Ishikawa (cell line): ENCODE data around the gene PHLDA1.

ENCODE experiments used
- CEBPB ChIP-seq: IDR thresholded peaks from 2 replicates; pipeline ENCODE4 v1.6.1; 2012
- CREB1 ChIP-seq: IDR thresholded peaks from 2 replicates; pipeline ENCODE4 v1.6.1; 2012; ENCODE audit warnings: low read depth
- EGR1 ChIP-seq: IDR thresholded peaks from 2 replicates; pipeline ENCODE4 v1.6.1; 2012
- EP300 ChIP-seq: IDR thresholded peaks from 2 replicates; pipeline ENCODE4 v1.6.1; 2012; ENCODE audit warnings: borderline replicate concordance
- FOXM1 ChIP-seq: IDR thresholded peaks from 2 replicates; pipeline ENCODE4 v1.6.1; 2012; ENCODE audit warnings: low read depth, borderline replicate concordance
- MAX ChIP-seq: IDR thresholded peaks from 2 replicates; pipeline ENCODE4 v1.6.1; 2012
- NFIC ChIP-seq: IDR thresholded peaks from 2 replicates; pipeline ENCODE4 v1.6.1; 2012
- RAD21 ChIP-seq: IDR thresholded peaks from 2 replicates; pipeline ENCODE4 v1.6.1; 2012; ENCODE audit warnings: low read depth
- REST ChIP-seq: IDR thresholded peaks from 2 replicates; pipeline ENCODE4 v1.6.1; 2012; ENCODE audit warnings: low read depth, mild to moderate bottlenecking
- TAF1 ChIP-seq: IDR thresholded peaks from 2 replicates; pipeline ENCODE4 v1.6.1; 2012; ENCODE audit warnings: low read depth, mild to moderate bottlenecking
- TCF12 ChIP-seq: IDR thresholded peaks from 2 replicates; pipeline ENCODE4 v1.6.1; 2012; ENCODE audit warnings: low read depth
- TEAD4 ChIP-seq: IDR thresholded peaks from 2 replicates; pipeline ENCODE4 v1.6.1; 2012
- USF1 ChIP-seq: IDR thresholded peaks from 2 replicates; pipeline ENCODE4 v1.6.1; 2012
- YY1 ChIP-seq: IDR thresholded peaks from 2 replicates; pipeline ENCODE4 v1.6.1; 2012; ENCODE audit warnings: low read depth
- ZBTB7A ChIP-seq: IDR thresholded peaks from 2 replicates; pipeline ENCODE4 v1.6.1; 2012; ENCODE audit warnings: low read depth

The PHLDA1 gene

GRCh38 chr12:76022506-76022905 is 9.1 kb downstream of the PHLDA1 start:
- TF ChIP-seq CREB1 = no peak
- no peak for TF ChIP-seq EP300
- TF ChIP-seq TEAD4 = no peak
- no peak for TF ChIP-seq NFIC
- no peak for TF ChIP-seq EGR1
- TF ChIP-seq TCF12 = no peak
- no peak for TF ChIP-seq CEBPB
- TF ChIP-seq REST = no peak
- TF ChIP-seq FOXM1 = no peak
- TF ChIP-seq RAD21 = no peak
- TF ChIP-seq YY1 = no peak
- TF ChIP-seq MAX = no peak
- TF ChIP-seq ZBTB7A = no peak

GRCh38 chr12:76020731-76021672 is 10.6 kb downstream of the PHLDA1 start:
- TF ChIP-seq REST (no peak), USF1 (no peak), CEBPB (no peak), FOXM1 (no peak), RAD21 (no peak), YY1 (no peak), EP300 (no peak), EGR1 (no peak), CREB1 (no peak), NFIC (no peak), TAF1 (no peak), ZBTB7A (no peak), TEAD4 (no peak)

- TF ChIP-seq USF1 (no peak), REST (no peak), RAD21 (no peak), EP300 (no peak), FOXM1 (no peak), TEAD4 (no peak), TCF12 (no peak), YY1 (no peak), NFIC (no peak)
Measured at GRCh38 chr12:76020281-76020680, 11.3 kb downstream of the PHLDA1 start.

GRCh38 chr12:76018672-76019071 is 12.9 kb downstream of the PHLDA1 start:
- TF ChIP-seq TEAD4 (peak; percentile 19; the same call in 1 of the 2 replicates), TCF12 (no peak)

- TF ChIP-seq FOXM1 (no peak), TEAD4 (no peak), CREB1 (no peak), REST (no peak), EGR1 (no peak), NFIC (no peak), TAF1 (no peak), TCF12 (no peak), CEBPB (no peak), EP300 (no peak), MAX (no peak), RAD21 (no peak), YY1 (no peak)
Measured at GRCh38 chr12:76018111-76018510, 13.5 kb downstream of the PHLDA1 start.
